Neural cell (in vitro differentiated cells): ENCODE results near the gene MUCL3.

ENCODE experiments used
- EP300 ChIP-seq: fragments of 450-650 bp; conservative IDR thresholded peaks from 2 replicates; pipeline ENCODE4 v1.6.1; 2014; ENCODE audit warnings: antibody characterized with exemption, mild to moderate bottlenecking, moderate library complexity; ENCODE audit not compliant: poor library complexity, severe bottlenecking
- POLR2AphosphoS5 ChIP-seq: IDR thresholded peaks from 2 replicates; pipeline ENCODE4 v1.6.1; 2012
- RAD21 ChIP-seq: fragments of 450-650 bp; conservative IDR thresholded peaks from 2 replicates; pipeline ENCODE4 v1.6.1; 2014; ENCODE audit warnings: antibody characterized with exemption, mild to moderate bottlenecking, moderate library complexity
- REST ChIP-seq: IDR thresholded peaks from 2 replicates; pipeline ENCODE4 v1.6.1; 2012; ENCODE audit warnings: borderline replicate concordance
- SMC3 ChIP-seq: fragments of 450-650 bp; conservative IDR thresholded peaks from 2 replicates; pipeline ENCODE4 v1.6.1; 2014; ENCODE audit warnings: antibody characterized with exemption, mild to moderate bottlenecking, moderate library complexity; ENCODE audit not compliant: poor library complexity
- TAF1 ChIP-seq: IDR thresholded peaks from 2 replicates; pipeline ENCODE4 v1.6.1; 2012; ENCODE audit warnings: low read depth
- TF ChIP-seq, protein P1 (sequence below): fragments of 450-650 bp; IDR thresholded peaks from 2 replicates; pipeline ENCODE4 v1.5.1; 2014; ENCODE audit warnings: antibody characterized with exemption, mild to moderate bottlenecking, moderate library complexity; ENCODE audit not compliant: poor library complexity, severe bottlenecking

GRCh38 chr6:30937265-30937664 lies 3.5 kb upstream of the MUCL3 start:
- TF ChIP-seq, protein P1, sequence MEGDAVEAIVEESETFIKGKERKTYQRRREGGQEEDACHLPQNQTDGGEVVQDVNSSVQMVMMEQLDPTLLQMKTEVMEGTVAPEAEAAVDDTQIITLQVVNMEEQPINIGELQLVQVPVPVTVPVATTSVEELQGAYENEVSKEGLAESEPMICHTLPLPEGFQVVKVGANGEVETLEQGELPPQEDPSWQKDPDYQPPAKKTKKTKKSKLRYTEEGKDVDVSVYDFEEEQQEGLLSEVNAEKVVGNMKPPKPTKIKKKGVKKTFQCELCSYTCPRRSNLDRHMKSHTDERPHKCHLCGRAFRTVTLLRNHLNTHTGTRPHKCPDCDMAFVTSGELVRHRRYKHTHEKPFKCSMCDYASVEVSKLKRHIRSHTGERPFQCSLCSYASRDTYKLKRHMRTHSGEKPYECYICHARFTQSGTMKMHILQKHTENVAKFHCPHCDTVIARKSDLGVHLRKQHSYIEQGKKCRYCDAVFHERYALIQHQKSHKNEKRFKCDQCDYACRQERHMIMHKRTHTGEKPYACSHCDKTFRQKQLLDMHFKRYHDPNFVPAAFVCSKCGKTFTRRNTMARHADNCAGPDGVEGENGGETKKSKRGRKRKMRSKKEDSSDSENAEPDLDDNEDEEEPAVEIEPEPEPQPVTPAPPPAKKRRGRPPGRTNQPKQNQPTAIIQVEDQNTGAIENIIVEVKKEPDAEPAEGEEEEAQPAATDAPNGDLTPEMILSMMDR, result no peak
- no peak for TF ChIP-seq SMC3
- no peak for TF ChIP-seq POLR2AphosphoS5
- TF ChIP-seq TAF1, result no peak
- TF ChIP-seq REST, result no peak
- no peak for TF ChIP-seq RAD21
- no peak for TF ChIP-seq EP300
